ENCODE data around the gene FEZ2.

FEZ2 gene

GRCh38 chr2:36553683-36554082, 44.3 kb downstream of the FEZ2 start:
- in situ Hi-C loops (cut with MboI; ENCODE audit: low sequenced_read_pairs, unreplicated experiment): no loop called here
- DNase-seq (ENCODE audit: low spot score): no peak
- TF ChIP-seq CTCF (IDR thresholded peaks at IDR 0.05; ENCODE audit: borderline replicate concordance, control extremely low read depth, extremely low read depth, insufficient read depth, missing control alignments): no peak

- DNase-seq (ENCODE audit: low spot score): no peak
- TF ChIP-seq CTCF (IDR thresholded peaks at IDR 0.05; ENCODE audit: borderline replicate concordance, control extremely low read depth, extremely low read depth, insufficient read depth, missing control alignments): no peak
- in situ Hi-C loops (cut with MboI; ENCODE audit: low sequenced_read_pairs, unreplicated experiment): no loop called here
These were observed 48.0 kb downstream of the FEZ2 start for GRCh38 chr2:36550006-36550405.

- no peak for TF ChIP-seq CTCF (IDR thresholded peaks at IDR 0.05; ENCODE audit: borderline replicate concordance, control extremely low read depth, extremely low read depth, insufficient read depth, missing control alignments)
- no peak for DNase-seq (ENCODE audit: low spot score)
- in situ Hi-C loops (cut with MboI; ENCODE audit: low sequenced_read_pairs, unreplicated experiment): no loop called here
These were observed 48.8 kb downstream of the FEZ2 start for GRCh38 chr2:36549165-36549574.

- no peak for DNase-seq (ENCODE audit: low spot score)
These were observed 50.1 kb downstream of the FEZ2 start for GRCh38 chr2:36547906-36548305.

GRCh38 chr2:36545871-36546416, 52.0 kb downstream of the FEZ2 start:
- in situ Hi-C loops (cut with MboI; ENCODE audit: low sequenced_read_pairs, unreplicated experiment): no loop called here
- TF ChIP-seq CTCF (IDR thresholded peaks at IDR 0.05; ENCODE audit: borderline replicate concordance, control extremely low read depth, extremely low read depth, insufficient read depth, missing control alignments): no peak
- DNase-seq (ENCODE audit: low spot score): no peak

More at GRCh38 chr2:36547906-36548305, 50.1 kb downstream of the FEZ2 start:
- in situ Hi-C loops (cut with MboI; ENCODE audit: low sequenced_read_pairs, unreplicated experiment): no loop called here
- TF ChIP-seq CTCF (IDR thresholded peaks at IDR 0.05; ENCODE audit: borderline replicate concordance, control extremely low read depth, extremely low read depth, insufficient read depth, missing control alignments): no peak

- DNase-seq (ENCODE audit: low spot score): no peak
- in situ Hi-C loops (cut with MboI; ENCODE audit: low sequenced_read_pairs, unreplicated experiment): no loop called here
- peak; percentile 8 for TF ChIP-seq CTCF (IDR thresholded peaks at IDR 0.05; ENCODE audit: borderline replicate concordance, control extremely low read depth, extremely low read depth, insufficient read depth, missing control alignments)
These were observed 53.2 kb downstream of the FEZ2 start for GRCh38 chr2:36544638-36545338.

Data from GM13976 (cell line).